Keratinocyte (primary cell): ENCODE results near the gene C1orf87. TPM values are rescaled to one million over a fixed set of nuclear protein-coding genes. Genes with fewer than 3 reads are reported as not detected.

Source experiments
- DNase-seq: peaks from one replicate; pipeline ENCODE4 v3.0.0-alpha.2; 2011; ENCODE audit warnings: low read depth, missing footprints, low spot score
- FAIRE-seq: peaks from 2 replicates; lab custom pipeline; 2011; peaks lifted over from hg19 to GRCh38; lab: Jason Lieb, UNC
- H2AFZ ChIP-seq: 2 replicates; pipeline ENCODE4 v1.6.0; 2012; ENCODE audit warnings: low read length, control low read depth, inconsistent platforms; ENCODE audit not compliant: control insufficient read depth
- H3K27ac ChIP-seq: 2 replicates; pipeline ENCODE4 v1.5.1; 2011; ENCODE audit warnings: low read length; ENCODE audit not compliant: control insufficient read depth, insufficient read depth
- H3K27me3 ChIP-seq: 3 replicates; pipeline ENCODE4 v1.6.0; 2011; ENCODE audit warnings: low read length; ENCODE audit not compliant: control insufficient read depth, insufficient read depth; ENCODE audit errors: extremely low read depth
- H3K36me3 ChIP-seq, 2 experiments: 2 replicates in 1 of 2; 3 replicates in 1 of 2; pipeline ENCODE4 v1.5.1; 2011; ENCODE audit warnings: low read length in 2 of 2, mild to moderate bottlenecking in 1 of 2; ENCODE audit not compliant: control insufficient read depth in 2 of 2, insufficient read depth in 2 of 2; ENCODE audit errors: extremely low read depth in 1 of 2
- H3K4me1 ChIP-seq: 3 replicates; pipeline ENCODE4 v1.5.1; 2011; ENCODE audit warnings: low read length; ENCODE audit not compliant: control insufficient read depth, insufficient read depth; ENCODE audit errors: extremely low read depth
- H3K4me2 ChIP-seq: 3 replicates; pipeline ENCODE4 v1.6.0; 2011; ENCODE audit warnings: low read depth, low read length; ENCODE audit not compliant: control insufficient read depth, insufficient read depth; ENCODE audit errors: extremely low read depth
- H3K4me3 ChIP-seq, 3 experiments: fragments of 200-600 bp in 1 of 3; sonication (generic) in 1 of 3; 2 replicates in 2 of 3; 3 replicates in 1 of 3; pipeline ENCODE4 v1.5.1; 2011 to 2016; ENCODE audit warnings: low read length in 3 of 3, mild to moderate bottlenecking in 3 of 3, control low read depth in 2 of 3, inconsistent platforms in 1 of 3, low read depth in 1 of 3, mixed read lengths in 1 of 3, mixed run types in 1 of 3, moderate library complexity in 1 of 3; ENCODE audit not compliant: control insufficient read depth in 2 of 3, insufficient read depth in 2 of 3; ENCODE audit errors: extremely low read depth in 1 of 3
- H3K79me2 ChIP-seq: 2 replicates; pipeline ENCODE4 v1.6.0; 2012; ENCODE audit warnings: low read length; ENCODE audit not compliant: control insufficient read depth, insufficient read depth
- H3K9ac ChIP-seq: 3 replicates; pipeline ENCODE4 v1.6.0; 2011; ENCODE audit warnings: low read length; ENCODE audit not compliant: control insufficient read depth, insufficient read depth; ENCODE audit errors: extremely low read depth
- H3K9me1 ChIP-seq: 3 replicates; pipeline ENCODE4 v1.6.0; 2011; ENCODE audit warnings: low read length; ENCODE audit not compliant: control insufficient read depth, insufficient read depth; ENCODE audit errors: extremely low read depth
- H3K9me3 ChIP-seq: 2 replicates; pipeline ENCODE4 v1.5.1; 2012; ENCODE audit warnings: low read depth, low read length; ENCODE audit not compliant: control insufficient read depth
- H4K20me1 ChIP-seq: 3 replicates; pipeline ENCODE4 v1.6.0; 2011; ENCODE audit warnings: low read length; ENCODE audit not compliant: control insufficient read depth, insufficient read depth; ENCODE audit errors: extremely low read depth
- CTCF ChIP-seq, 3 experiments: IDR thresholded peaks in 1 of 3; conservative IDR thresholded peaks in 1 of 3; optimal IDR thresholded peaks in 1 of 3; 2 replicates in 2 of 3; 3 replicates in 1 of 3; pipeline versions ENCODE3 to v1.5.1; 2011; ENCODE audit warnings: low read length in 3 of 3, mild to moderate bottlenecking in 3 of 3, moderate library complexity in 2 of 3, control low read depth in 1 of 3, inconsistent platforms in 1 of 3; ENCODE audit not compliant: insufficient read depth in 2 of 3; ENCODE audit errors: extremely low read depth in 1 of 3
- EZH2 ChIP-seq: IDR thresholded peaks from one replicate; pipeline ENCODE4 v1.6.1; 2012; ENCODE audit warnings: inconsistent platforms, mild to moderate bottlenecking, low read length, moderate library complexity
- dilution Hi-C: fragments of 300-500 bp; cut with MboI; formaldehyde crosslinking; loops from one replicate; pipeline ENCODE4 v1.7.0; 2020; ENCODE audit warnings: low sequenced_read_pairs; ENCODE audit not compliant: extremely low pct_ligation_motif_present
- polyA plus RNA-seq, 5 experiments: library from polyadenylated mRNA; depleted of rRNA in 3 of 5; stranded (reverse) in 3 of 5; stranded (forward) in 1 of 5; unstranded in 1 of 5; fragments of >200 nt; gene quantifications; 1 replicate in 1 of 5; 2 replicates in 3 of 5; 3 replicates in 1 of 5; pipeline versions ENCODE4 v1.2.1 to v1.2.3, GENCODE V29; 2011 to 2012; ENCODE audit warnings: missing spikeins in 2 of 5, low read depth in 1 of 5, low replicate concordance in 1 of 5

C1orf87 gene
- polyA plus RNA-seq, 1 donor (not counting 4 experiments of a cell fraction or from before 2014, with no cell fraction given), result not detected

- FAIRE-seq (no peak), DNase-seq (no peak)
- Histone ChIP-seq H3K4me2 (no peak overlapping the region), H3K36me3 (no peaks in the 10 kb centered on the region), H3K4me3 (no peak overlapping the region), H3K4me1 (no peaks in the 10 kb centered on the region), H3K27ac (no peak overlapping the region), H3K27me3 (no peaks in the 10 kb centered on the region), H2AFZ (no peak overlapping the region), H3K79me2 (no peaks in the 10 kb centered on the region), H3K9me3 (no peaks in the 10 kb centered on the region), H3K9ac (no peak overlapping the region), H3K9me1 (no peaks in the 10 kb centered on the region), H4K20me1 (no peaks in the 10 kb centered on the region)
- TF ChIP-seq EZH2 (no peak), CTCF (optimal IDR thresholded peaks at IDR 0.05 in 1 of 3, IDR thresholded peaks at IDR 0.05 in 1 of 3, conservative IDR thresholded peaks at IDR 0.05 in 1 of 3; ENCODE audit: extremely low read depth in 1 of 3, insufficient read depth in 2 of 3, low read length in 3 of 3) (no peak)
- dilution Hi-C loops, result no loop called here
Measured at GRCh38 chr1:60090655-60091054, 17.1 kb upstream of the C1orf87 start.

- Histone ChIP-seq H3K4me2 (no peak overlapping the region), H3K4me3 (no peak overlapping the region), H3K27ac (no peak overlapping the region), H2AFZ (no peak overlapping the region), H3K4me1 (no peaks in the 10 kb centered on the region), H3K9me3 (no peaks in the 10 kb centered on the region), H4K20me1 (no peaks in the 10 kb centered on the region), H3K27me3 (no peaks in the 10 kb centered on the region), H3K9ac (no peak overlapping the region), H3K9me1 (no peaks in the 10 kb centered on the region), H3K36me3 (no peaks in the 10 kb centered on the region), H3K79me2 (no peaks in the 10 kb centered on the region)
- no peak for DNase-seq
- dilution Hi-C loops, result no loop called here
- FAIRE-seq, result no peak
- TF ChIP-seq EZH2 (no peak), CTCF (optimal IDR thresholded peaks at IDR 0.05 in 1 of 3, IDR thresholded peaks at IDR 0.05 in 1 of 3, conservative IDR thresholded peaks at IDR 0.05 in 1 of 3; ENCODE audit: extremely low read depth in 1 of 3, insufficient read depth in 2 of 3, low read length in 3 of 3) (no peak)
Measured at GRCh38 chr1:60088620-60089155, 15.1 kb upstream of the C1orf87 start.
